Measurements from ENCODE around the gene RRAS.

The RRAS gene

DNA sequence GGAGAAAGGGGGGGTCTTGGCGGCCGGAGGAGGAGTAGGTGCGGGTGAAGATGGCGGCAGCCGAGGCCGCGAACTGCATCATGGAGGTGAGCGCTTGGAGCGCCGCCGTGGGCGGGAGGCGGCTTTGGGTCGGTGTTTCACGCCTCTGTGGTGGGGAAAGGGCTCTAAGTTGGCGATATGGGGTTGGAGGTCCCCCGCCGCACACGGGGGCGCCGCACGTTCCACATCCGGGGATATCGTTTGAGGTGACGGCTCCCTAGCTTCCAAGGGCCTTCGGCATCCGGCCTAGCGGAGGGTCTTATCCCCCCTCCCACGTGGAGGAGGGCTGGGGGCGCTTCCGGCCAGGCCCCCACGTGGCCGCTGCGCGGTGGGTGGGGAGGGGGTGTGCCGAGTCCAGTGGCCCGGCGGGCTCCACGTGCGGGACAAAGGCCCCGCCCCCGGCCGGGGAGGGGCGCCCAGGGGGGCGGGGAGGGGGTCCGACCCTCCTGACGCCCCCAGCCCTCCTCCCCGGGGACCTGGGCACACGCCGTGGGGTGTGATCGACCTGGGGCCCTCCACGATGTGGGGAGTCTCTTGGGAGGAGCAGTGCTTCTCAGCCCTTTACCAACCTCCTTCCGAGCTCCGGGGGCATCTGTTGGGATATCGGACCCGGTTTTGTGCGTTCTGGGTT lies 37.4 kb upstream of the RRAS start, which contains the start of gene PRMT1:
Gene PRMT1, plus strand, starts transcription at position 41 of the 670 bp plus-strand sequence. Its CDS starts 10 bp downstream, at position 51.
- peak in 4 of 5 donors; percentile 45 to 61 (median 52) for DNase-seq

GRCh38 chr19:49676784-49677230 lies 36.9 kb upstream of the RRAS start:
- peak; percentile 96 to 100 (median 98) for DNase-seq

DNA sequence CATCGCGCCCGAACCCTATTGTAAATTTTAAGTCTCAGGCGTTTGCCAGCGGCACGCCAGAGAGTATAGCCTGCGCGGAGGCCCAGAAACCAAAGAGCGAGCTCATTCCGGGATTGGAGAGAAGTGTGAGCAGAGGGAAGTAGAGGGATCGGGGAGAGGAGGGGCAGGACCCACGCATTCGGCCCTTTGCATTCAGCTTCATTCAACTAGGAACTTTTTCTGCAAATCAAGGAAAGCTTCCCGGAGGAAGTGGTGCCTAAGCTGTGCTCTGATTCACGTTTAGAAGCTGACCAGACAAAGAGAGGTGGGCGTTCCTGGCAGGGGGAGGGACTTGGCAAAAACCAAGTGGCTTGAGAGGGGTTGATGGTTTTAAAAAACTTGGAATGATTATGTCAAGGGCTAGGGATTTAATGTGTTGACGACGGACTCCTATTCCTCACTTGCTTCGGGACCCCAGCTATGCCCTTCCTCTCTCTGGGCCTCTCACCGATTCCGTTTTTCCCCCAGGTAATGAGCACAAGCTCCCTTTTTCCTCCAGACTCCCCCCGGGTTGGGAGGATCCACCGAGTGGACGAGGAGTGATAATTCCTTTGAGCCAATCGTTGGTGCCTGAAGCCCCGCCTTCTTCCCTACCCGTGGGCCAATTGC lies 36.3 kb upstream of the RRAS start:
- DNase-seq = peak in 1 of 5 donors; percentile 45

GRCh38 chr19:49672131-49672919 lies 32.4 kb upstream of the RRAS start:
- peak; percentile 46 to 70 (median 67) for DNase-seq

- DNase-seq = no peak
These were observed 29.6 kb upstream of the RRAS start for GRCh38 chr19:49669516-49669915.

- no peak for DNase-seq
These were observed 27.5 kb upstream of the RRAS start for GRCh38 chr19:49667473-49667872.

DNA sequence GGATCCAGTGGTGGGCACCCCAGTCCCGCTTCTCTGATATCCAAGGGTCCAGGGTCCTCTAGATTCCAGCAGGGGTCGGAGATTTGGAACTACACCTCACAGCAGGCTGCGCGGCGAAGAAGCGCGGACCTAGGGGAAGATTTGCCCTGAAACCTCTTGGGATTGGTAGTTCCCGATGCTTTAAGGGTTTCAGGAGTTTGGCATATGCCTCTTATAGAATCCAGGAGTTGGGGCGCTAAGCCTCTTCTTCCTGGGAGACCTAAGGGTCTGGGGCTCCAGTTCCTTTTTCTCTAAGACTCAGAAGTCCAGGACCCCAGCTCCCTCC lies 26.1 kb upstream of the RRAS start:
- no peak for DNase-seq

- peak; percentile 97 to 100 (median 99) for DNase-seq
These were observed 25.6 kb upstream of the RRAS start, which contains the start of the genes BCL2L12 and IRF3 for GRCh38 chr19:49665351-49666119. TSS of gene BCL2L12 (plus strand) at chr19:49665933. CDS start at chr19:49666693, 760 bp downstream. TSS of gene IRF3 (minus strand) at chr19:49665857. CDS start at chr19:49664838, 1,019 bp downstream.

DNA sequence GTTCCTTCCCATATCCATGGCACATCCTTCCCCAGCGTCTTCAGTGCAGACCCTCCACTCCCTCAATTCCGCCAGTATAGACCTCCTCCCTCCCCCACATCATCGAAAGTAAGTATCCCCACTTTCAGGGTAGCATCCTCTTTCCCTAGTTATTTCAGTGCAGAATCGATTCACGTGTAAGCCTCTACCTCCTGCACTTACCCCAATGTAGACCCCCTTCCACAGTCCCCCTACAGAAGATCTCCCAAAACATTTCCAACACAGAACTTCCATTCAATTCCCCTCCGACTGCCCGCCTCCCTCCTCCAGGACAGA lies 25.1 kb upstream of the RRAS start:
- no peak for DNase-seq

GRCh38 chr19:49664171-49665035 lies 24.5 kb upstream of the RRAS start:
- peak; percentile 83 to 93 (median 88) for DNase-seq

- DNase-seq = no peak
These were observed 23.3 kb upstream of the RRAS start for GRCh38 chr19:49663224-49663623.

DNA sequence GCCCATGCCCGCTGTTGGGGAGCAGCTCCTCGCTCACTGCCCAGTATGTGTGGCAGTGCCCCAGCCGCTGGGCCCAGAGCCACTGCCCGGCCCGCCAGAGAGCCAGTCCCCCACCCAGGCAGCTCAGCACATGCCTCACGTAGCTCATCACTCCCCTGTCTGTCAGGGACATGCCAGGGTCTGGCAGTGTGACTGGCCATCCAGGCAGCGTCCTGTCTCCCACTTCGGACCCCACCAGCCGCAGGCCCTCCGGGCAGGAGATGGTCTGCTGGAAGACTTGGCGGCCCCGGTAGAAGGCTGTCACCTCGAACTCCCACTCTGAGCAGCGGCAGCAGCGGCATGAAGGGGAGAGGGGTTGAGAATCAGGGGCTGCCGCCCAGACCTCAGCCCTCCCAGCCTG lies 22.1 kb upstream of the RRAS start:
- DNase-seq = no peak

DNA sequence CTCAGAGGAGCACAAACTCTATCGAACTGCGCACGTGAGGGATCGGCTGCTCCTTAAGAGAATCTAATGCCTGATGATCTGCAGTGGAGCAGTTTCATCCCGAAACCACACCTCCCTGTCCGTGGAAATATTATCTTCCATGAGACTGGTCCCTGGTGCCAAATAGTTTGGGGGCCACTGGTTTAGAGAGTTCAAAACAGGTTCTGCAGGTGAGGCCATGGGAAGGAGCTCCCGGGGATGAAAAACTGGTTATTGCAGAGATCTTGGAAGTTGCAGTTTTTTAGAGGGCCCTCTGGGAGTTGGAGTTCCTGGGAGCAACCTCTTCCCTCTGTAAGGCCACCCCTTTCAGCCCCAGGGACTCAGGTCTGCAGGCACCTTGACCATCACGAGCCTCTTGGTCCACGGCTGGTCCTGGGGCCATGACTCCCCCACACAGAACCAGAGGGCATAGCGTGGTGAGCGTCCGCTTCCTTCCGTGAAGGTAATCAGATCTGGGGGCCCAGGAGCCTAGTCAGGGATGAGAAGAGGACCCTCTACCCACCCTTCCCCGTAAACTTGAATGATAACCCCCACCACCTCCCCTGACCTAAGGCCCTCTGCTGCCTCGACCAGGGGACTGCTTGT lies 20.5 kb upstream of the RRAS start:
- no peak for DNase-seq

DNA sequence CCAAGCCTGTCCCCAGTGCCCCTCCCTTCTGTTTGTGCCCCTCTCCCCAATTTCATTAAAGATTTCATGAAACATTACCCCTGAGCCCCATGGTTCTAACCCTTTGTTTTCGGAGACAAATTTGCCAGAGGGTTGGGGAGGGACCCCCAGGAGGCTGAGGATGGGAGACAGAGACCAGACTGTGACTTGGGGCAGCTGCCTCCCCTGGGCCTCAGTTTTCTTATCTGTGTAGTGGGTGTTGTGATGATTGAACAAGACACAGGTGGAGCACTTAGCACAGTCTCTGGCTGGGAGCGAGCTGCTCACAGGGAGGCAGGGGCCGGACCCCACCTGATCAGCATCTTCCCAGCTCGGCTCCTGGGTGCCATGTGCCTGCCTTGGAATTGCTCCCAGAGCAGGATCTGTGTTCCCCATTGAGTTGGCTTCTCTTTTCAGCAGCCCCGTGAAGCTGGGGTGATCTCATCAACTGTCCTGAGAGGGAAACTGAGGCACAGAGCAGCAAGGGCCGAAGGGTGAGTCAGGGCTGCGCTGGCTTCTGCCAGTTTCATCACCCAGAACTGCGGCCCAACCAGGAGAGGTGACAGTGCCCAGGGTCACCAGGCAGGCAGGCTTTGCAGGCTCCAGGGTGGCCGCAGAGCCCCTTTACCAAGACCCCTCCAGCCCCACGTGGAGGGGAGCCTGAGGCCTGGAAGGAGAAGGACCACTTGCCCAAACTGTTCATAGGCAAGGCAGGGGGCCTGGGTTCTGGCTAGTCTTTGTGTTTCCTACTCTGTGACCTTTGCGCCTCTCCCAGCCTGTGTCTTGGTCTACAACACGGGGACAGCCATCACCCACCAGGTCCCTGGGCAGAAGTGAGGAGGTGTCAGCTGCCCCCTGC lies 18.9 kb upstream of the RRAS start:
- no peak for DNase-seq

- no peak for DNase-seq
These were observed 18.2 kb upstream of the RRAS start for GRCh38 chr19:49658139-49658517.

DNA sequence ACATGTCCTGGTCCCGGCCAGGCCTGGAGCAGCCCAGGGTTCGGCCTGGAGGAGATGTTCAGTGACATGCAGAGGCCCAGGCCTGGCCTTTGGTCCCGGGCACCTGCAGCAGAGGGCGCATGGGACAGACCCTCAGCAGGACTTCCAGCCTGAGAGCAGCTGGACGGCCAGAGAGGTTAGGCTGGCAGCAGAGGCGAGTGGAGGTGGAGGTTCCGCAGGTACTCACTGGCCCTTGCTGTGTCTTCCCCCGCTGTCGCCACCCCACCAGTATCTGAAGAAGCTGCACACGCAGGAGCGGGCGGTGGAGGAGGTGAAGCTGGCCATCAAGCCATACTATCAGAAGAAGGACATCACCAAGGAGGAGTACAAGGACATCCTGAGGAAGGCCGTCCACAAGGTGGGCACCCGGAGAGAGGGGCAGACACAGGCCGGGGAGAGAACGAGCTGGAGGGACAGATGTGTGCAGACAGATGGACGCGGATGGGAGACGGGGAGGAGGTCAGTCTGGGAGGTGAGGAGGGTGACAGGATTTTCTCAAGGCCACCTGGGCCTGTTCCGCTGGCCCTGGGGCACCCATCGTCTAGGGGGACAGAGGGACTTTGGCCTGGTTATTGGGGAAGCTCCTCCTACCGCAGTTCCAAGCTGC lies 17.7 kb upstream of the RRAS start:
- DNase-seq = no peak

DNA sequence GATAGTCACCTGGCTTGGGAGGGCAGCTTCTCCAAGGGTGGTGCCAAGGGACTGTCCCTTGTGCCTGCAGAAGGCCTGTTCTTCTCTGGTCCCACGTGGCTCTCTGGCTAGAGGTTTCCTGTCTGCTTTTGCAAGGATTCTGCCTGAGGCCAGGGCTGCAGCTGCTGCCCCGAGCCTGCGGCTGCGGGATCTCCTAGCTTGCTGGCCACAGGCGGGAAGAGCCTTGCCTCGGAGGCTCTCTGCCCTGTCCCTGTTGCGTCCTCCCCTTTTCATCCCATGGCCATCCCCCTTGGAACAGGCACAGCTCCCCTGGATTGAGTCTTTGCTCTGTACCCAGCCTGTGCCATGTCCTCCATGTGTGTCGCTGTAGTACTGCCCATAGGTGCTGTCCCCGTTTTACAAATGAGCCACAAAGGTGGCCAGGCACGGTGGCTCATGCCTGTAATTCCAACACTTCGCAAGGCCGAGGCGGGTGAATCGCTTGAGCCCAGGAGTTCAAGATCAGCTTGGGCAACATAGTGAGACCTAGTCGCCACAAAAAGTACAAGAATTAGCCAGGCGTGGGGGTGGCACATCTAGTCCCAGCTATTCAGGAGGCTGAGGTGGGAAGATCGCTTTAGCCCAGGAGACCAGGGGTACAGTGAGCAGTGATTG lies 16.6 kb upstream of the RRAS start:
- DNase-seq = no peak

DNA sequence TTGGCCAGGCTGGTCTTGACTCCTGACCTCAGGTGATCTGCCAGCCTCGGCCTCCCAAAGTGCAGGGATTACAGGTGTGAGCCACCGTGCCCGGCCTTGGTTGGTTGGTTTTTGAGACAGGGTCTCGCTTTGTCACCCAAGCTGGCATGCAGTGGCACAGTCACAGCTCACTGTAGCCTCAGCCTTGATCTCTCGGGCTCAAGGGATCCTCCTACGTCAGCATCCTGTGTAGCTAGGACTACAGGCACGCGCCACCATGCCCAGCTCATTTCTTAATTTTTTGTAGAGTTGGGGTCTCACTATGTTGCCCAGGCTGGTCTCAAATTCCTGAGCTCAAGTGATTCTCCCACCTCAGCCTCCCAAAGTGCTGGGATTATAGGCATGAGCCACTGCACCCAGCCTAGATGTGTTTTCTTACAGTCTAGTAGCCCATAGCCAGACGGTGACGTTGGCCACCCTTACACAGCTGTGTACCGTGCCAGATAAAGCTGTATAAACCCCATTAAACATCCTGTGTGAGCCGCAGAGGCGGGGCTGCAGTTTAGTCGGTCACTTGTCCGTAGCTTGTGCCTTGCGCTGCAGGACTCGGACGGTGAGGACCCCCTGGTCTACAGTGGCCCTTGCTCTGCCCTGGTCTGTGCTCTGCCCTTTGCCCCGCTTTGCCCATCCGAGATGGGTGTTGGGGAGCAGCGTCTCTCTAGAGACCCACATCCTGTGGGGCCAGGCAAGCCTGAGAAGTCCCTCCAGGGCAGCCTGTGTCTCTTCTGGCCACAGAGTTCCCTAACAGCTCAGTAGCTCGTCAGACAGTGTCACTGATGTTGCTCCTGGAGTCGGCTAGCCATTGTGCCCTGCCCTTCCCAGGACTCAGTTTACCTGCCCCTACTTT lies 15.9 kb upstream of the RRAS start:
- no peak for DNase-seq
